ENCODE data around the gene AZI2.

The AZI2 gene

DNA sequence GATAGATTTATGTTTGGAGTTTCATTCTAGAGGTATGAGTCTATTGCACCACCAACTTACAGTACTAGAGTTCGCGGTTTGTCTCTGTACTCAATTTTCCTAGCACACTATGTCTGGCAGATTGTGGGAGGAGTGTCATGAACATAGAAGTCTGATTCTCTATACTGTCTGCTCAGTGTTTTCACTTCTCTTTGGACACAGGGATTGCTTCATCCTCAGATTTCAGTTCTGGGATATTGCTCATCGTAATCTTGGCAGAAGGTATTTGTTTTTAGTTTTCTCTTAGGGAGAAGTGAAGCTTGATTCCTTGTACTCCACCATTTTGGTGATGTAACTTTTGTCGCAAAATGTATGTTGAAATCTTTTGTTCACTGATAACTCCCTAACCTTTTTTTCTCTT lies 27.8 kb upstream of the AZI2 start (continued):
- no peak for TF ChIP-seq SP2 (tag by site-specific recombination; IDR thresholded peaks at IDR 0.05)
- no peak for TF ChIP-seq ZNF600 (tag by site-specific recombination; IDR thresholded peaks at IDR 0.05)
- TF ChIP-seq, protein P1, sequence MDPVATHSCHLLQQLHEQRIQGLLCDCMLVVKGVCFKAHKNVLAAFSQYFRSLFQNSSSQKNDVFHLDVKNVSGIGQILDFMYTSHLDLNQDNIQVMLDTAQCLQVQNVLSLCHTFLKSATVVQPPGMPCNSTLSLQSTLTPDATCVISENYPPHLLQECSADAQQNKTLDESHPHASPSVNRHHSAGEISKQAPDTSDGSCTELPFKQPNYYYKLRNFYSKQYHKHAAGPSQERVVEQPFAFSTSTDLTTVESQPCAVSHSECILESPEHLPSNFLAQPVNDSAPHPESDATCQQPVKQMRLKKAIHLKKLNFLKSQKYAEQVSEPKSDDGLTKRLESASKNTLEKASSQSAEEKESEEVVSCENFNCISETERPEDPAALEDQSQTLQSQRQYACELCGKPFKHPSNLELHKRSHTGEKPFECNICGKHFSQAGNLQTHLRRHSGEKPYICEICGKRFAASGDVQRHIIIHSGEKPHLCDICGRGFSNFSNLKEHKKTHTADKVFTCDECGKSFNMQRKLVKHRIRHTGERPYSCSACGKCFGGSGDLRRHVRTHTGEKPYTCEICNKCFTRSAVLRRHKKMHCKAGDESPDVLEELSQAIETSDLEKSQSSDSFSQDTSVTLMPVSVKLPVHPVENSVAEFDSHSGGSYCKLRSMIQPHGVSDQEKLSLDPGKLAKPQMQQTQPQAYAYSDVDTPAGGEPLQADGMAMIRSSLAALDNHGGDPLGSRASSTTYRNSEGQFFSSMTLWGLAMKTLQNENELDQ (tag by site-specific recombination; IDR thresholded peaks at IDR 0.05; ENCODE audit: low read depth), result no peak
- TF ChIP-seq GLIS2 (tag by site-specific recombination; IDR thresholded peaks at IDR 0.05), result no peak
- no peak for TF ChIP-seq ZNF211 (tag by site-specific recombination; IDR thresholded peaks at IDR 0.05; ENCODE audit: low read depth)
- TF ChIP-seq, protein P2, sequence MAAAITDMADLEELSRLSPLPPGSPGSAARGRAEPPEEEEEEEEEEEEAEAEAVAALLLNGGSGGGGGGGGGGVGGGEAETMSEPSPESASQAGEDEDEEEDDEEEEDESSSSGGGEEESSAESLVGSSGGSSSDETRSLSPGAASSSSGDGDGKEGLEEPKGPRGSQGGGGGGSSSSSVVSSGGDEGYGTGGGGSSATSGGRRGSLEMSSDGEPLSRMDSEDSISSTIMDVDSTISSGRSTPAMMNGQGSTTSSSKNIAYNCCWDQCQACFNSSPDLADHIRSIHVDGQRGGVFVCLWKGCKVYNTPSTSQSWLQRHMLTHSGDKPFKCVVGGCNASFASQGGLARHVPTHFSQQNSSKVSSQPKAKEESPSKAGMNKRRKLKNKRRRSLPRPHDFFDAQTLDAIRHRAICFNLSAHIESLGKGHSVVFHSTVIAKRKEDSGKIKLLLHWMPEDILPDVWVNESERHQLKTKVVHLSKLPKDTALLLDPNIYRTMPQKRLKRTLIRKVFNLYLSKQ (tag by site-specific recombination; IDR thresholded peaks at IDR 0.05; ENCODE audit: borderline replicate concordance), result no peak
- no peak for TF ChIP-seq SALL2 (tag by site-specific recombination; IDR thresholded peaks at IDR 0.05; ENCODE audit: borderline replicate concordance)
- TF ChIP-seq ZNF335 (tag by site-specific recombination; conservative IDR thresholded peaks at IDR 0.05), result no peak
- no peak for TF ChIP-seq ZNF629 (tag by site-specific recombination; IDR thresholded peaks at IDR 0.05)

DNA sequence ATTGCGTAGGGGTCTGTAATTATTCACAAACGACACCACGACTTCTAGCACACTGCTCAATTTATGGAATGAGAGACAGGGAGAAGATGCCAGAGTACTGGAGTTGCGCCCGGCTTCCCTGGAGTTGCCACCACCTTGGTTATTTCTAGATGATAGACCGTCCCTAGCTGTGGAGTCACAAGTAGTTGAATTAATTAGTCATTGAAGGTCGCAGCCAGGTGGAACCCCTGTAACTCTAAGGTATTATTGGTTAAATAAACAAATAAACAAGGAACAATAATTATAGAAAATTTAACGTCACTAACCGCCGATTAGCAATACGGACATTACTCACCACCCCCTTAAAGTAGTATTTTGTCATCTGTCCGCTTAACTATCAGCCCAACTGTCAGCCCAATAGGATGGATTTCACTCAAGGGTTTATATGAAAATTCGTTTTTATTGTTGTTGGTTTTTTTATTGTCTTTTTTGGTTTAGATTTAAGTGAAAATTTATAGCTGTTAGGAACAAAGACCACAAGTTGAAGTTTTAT lies 911 bp upstream of the AZI2 start:
- CTCF ChIA-PET, result no interaction called here
- POLR2A ChIA-PET, result interaction anchor here (1.0 to 1.7 kb wide), 3 partner anchors 8 to 108 kb away, joined by 3 to 5 read pairs (median 5); partner anchors contain the start of gene CMC1
- H3K27ac ChIP-seq (ENCODE audit: extremely low read depth, low read depth, low read length), result peak overlapping the region; percentile 89
- TF ChIP-seq ZNF596 (tag by site-specific recombination; IDR thresholded peaks at IDR 0.05), result no peak
- TF ChIP-seq ZBTB1 (tag by site-specific recombination; IDR thresholded peaks at IDR 0.05), result no peak
- TF ChIP-seq, protein P3, sequence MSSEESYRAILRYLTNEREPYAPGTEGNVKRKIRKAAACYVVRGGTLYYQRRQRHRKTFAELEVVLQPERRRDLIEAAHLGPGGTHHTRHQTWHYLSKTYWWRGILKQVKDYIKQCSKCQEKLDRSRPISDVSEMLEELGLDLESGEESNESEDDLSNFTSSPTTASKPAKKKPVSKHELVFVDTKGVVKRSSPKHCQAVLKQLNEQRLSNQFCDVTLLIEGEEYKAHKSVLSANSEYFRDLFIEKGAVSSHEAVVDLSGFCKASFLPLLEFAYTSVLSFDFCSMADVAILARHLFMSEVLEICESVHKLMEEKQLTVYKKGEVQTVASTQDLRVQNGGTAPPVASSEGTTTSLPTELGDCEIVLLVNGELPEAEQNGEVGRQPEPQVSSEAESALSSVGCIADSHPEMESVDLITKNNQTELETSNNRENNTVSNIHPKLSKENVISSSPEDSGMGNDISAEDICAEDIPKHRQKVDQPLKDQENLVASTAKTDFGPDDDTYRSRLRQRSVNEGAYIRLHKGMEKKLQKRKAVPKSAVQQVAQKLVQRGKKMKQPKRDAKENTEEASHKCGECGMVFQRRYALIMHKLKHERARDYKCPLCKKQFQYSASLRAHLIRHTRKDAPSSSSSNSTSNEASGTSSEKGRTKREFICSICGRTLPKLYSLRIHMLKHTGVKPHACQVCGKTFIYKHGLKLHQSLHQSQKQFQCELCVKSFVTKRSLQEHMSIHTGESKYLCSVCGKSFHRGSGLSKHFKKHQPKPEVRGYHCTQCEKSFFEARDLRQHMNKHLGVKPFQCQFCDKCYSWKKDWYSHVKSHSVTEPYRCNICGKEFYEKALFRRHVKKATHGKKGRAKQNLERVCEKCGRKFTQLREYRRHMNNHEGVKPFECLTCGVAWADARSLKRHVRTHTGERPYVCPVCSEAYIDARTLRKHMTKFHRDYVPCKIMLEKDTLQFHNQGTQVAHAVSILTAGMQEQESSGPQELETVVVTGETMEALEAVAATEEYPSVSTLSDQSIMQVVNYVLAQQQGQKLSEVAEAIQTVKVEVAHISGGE (tag by site-specific recombination; conservative IDR thresholded peaks at IDR 0.05; ENCODE audit: low read depth), result no peak
- peak; percentile 36; the same call in 1 of the 2 replicates for TF ChIP-seq SP7 (tag by site-specific recombination; IDR thresholded peaks at IDR 0.05)
- TF ChIP-seq, protein P4, sequence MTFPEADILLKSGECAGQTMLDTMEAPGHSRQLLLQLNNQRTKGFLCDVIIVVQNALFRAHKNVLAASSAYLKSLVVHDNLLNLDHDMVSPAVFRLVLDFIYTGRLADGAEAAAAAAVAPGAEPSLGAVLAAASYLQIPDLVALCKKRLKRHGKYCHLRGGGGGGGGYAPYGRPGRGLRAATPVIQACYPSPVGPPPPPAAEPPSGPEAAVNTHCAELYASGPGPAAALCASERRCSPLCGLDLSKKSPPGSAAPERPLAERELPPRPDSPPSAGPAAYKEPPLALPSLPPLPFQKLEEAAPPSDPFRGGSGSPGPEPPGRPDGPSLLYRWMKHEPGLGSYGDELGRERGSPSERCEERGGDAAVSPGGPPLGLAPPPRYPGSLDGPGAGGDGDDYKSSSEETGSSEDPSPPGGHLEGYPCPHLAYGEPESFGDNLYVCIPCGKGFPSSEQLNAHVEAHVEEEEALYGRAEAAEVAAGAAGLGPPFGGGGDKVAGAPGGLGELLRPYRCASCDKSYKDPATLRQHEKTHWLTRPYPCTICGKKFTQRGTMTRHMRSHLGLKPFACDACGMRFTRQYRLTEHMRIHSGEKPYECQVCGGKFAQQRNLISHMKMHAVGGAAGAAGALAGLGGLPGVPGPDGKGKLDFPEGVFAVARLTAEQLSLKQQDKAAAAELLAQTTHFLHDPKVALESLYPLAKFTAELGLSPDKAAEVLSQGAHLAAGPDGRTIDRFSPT (tag by site-specific recombination; IDR thresholded peaks at IDR 0.05), result 0 out of 2 replicates have a peak, but pooled peaks have one; percentile 9
- TF ChIP-seq ZNF560 (tag by site-specific recombination; IDR thresholded peaks at IDR 0.05; ENCODE audit: borderline replicate concordance), result no peak
- TF ChIP-seq, protein P5, sequence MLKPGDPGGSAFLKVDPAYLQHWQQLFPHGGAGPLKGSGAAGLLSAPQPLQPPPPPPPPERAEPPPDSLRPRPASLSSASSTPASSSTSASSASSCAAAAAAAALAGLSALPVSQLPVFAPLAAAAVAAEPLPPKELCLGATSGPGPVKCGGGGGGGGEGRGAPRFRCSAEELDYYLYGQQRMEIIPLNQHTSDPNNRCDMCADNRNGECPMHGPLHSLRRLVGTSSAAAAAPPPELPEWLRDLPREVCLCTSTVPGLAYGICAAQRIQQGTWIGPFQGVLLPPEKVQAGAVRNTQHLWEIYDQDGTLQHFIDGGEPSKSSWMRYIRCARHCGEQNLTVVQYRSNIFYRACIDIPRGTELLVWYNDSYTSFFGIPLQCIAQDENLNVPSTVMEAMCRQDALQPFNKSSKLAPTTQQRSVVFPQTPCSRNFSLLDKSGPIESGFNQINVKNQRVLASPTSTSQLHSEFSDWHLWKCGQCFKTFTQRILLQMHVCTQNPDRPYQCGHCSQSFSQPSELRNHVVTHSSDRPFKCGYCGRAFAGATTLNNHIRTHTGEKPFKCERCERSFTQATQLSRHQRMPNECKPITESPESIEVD (tag by site-specific recombination; IDR thresholded peaks at IDR 0.05), result peak; percentile 70
- TF ChIP-seq, protein P6, sequence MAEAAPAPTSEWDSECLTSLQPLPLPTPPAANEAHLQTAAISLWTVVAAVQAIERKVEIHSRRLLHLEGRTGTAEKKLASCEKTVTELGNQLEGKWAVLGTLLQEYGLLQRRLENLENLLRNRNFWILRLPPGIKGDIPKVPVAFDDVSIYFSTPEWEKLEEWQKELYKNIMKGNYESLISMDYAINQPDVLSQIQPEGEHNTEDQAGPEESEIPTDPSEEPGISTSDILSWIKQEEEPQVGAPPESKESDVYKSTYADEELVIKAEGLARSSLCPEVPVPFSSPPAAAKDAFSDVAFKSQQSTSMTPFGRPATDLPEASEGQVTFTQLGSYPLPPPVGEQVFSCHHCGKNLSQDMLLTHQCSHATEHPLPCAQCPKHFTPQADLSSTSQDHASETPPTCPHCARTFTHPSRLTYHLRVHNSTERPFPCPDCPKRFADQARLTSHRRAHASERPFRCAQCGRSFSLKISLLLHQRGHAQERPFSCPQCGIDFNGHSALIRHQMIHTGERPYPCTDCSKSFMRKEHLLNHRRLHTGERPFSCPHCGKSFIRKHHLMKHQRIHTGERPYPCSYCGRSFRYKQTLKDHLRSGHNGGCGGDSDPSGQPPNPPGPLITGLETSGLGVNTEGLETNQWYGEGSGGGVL (tag by site-specific recombination; IDR thresholded peaks at IDR 0.05), result no peak
- no peak for TF ChIP-seq ZBTB17 (tag by site-specific recombination; IDR thresholded peaks at IDR 0.05)
- no peak for TF ChIP-seq HOXA7 (CRISPR knock-in tag; IDR thresholded peaks at IDR 0.05; ENCODE audit: borderline replicate concordance)
- TF ChIP-seq ZNF155 (tag by site-specific recombination; IDR thresholded peaks at IDR 0.05), result no peak

More for the DNA sequence above, 911 bp upstream of the AZI2 start:
- no peaks in the 10 kb centered on the region for H3K36me3 ChIP-seq (ENCODE audit: control insufficient read depth in 2 of 2, insufficient read depth in 1 of 2, low read length in 2 of 2)
- H3K4me3 ChIP-seq (ENCODE audit: low read depth, low read length), result peak overlapping the region; percentile 91
- H3K9me3 ChIP-seq (ENCODE audit: control insufficient read depth, insufficient read depth, low read depth, low read length), result no peaks in the 10 kb centered on the region
- no peaks in the 10 kb centered on the region for H3K4me1 ChIP-seq (ENCODE audit: control insufficient read depth, insufficient read depth, low read length)
